Fibroblast of lung (primary cell): ENCODE data around the gene ANGPT4.

Source experiments
- CTCF ChIP-seq, 2 donors: IDR thresholded peaks in 1 of 2; conservative IDR thresholded peaks in 1 of 2; 1 replicate in 1 of 2; 2 replicates in 1 of 2; pipeline ENCODE4 v1.5.1; 2011 to 2012; ENCODE audit warnings: low read length in 2 of 2, control low read depth in 1 of 2, inconsistent platforms in 1 of 2, low read depth in 1 of 2, mild to moderate bottlenecking in 1 of 2
- EZH2 ChIP-seq: IDR thresholded peaks from 2 replicates; pipeline ENCODE4 v1.5.1; 2012; ENCODE audit warnings: low read length, control low read depth, mild to moderate bottlenecking; ENCODE audit errors: missing control alignments

- TF ChIP-seq CTCF (conservative IDR thresholded peaks at IDR 0.05 in 1 of 2, IDR thresholded peaks at IDR 0.05 in 1 of 2; ENCODE audit: low read depth in 1 of 2, low read length in 2 of 2) (peak in 1 of 2 donors; percentile 7), EZH2 (no peak)
These were observed 41.4 kb upstream of the ANGPT4 start for GRCh38 chr20:957544-957943.
